B cell (primary cell): ENCODE data around the gene NTRK3.

Source experiments
- EZH2 ChIP-seq: IDR thresholded peaks from 2 replicates; pipeline ENCODE4 v1.6.1; 2012; ENCODE audit warnings: borderline replicate concordance, low read depth, mild to moderate bottlenecking, moderate library complexity, low read length; ENCODE audit not compliant: insufficient read depth, poor library complexity, severe bottlenecking
- TF ChIP-seq, protein P1 (sequence below): fragments of 200-600 bp; IDR thresholded peaks from one replicate; pipeline ENCODE4 v1.8.0; 2022; ENCODE audit warnings: antibody characterized with exemption, mild to moderate bottlenecking

DNA sequence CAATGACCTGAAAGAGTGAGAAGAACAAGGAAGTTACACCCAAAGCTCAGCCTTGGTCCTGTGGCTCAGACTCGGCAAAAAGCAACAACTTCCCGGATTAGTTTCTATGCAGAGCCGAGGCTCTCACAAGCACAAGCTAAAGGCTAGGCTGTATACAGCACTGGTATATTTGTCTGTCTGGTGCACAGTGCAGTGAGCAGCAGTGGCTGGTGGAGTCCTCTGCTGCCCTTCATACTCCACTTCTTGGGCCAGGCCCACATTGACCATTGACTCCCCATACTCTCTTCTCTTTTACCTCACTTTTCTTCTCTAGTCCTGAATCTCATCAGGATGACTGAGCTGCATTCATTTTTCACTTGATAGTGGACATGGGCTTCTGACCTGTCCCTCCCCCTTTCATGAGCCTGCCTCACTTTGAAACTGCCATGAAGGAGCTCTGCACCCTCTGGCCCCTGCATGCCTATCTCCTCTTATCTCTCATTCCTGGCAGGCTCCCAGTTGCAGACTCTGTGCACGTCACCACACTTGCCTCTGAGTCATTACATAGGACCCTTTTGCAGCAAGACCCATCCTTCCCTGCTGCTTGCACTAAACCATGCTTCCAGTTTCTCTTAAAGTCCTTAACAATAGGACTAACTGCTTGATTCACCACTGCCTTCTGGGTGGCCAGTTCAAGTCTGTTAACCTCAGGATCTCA, 379.3 kb downstream of the NTRK3 start:
- no peak for TF ChIP-seq EZH2
- TF ChIP-seq, protein P1, sequence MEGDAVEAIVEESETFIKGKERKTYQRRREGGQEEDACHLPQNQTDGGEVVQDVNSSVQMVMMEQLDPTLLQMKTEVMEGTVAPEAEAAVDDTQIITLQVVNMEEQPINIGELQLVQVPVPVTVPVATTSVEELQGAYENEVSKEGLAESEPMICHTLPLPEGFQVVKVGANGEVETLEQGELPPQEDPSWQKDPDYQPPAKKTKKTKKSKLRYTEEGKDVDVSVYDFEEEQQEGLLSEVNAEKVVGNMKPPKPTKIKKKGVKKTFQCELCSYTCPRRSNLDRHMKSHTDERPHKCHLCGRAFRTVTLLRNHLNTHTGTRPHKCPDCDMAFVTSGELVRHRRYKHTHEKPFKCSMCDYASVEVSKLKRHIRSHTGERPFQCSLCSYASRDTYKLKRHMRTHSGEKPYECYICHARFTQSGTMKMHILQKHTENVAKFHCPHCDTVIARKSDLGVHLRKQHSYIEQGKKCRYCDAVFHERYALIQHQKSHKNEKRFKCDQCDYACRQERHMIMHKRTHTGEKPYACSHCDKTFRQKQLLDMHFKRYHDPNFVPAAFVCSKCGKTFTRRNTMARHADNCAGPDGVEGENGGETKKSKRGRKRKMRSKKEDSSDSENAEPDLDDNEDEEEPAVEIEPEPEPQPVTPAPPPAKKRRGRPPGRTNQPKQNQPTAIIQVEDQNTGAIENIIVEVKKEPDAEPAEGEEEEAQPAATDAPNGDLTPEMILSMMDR: no peak
